ENCODE results near the gene GARNL3.
A peak's percentile ranks its signal among the peaks of the same experiment; 100 is the strongest.

GARNL3 gene

GRCh38 chr9:127390248-127390545 lies 125.6 kb downstream of the GARNL3 start:
- DNase-seq = no peak

GRCh38 chr9:127390563-127390962 lies 126.0 kb downstream of the GARNL3 start:
- DNase-seq = no peak

GRCh38 chr9:127392166-127392565 lies 127.6 kb downstream of the GARNL3 start:
- DNase-seq = no peak

- no peak for DNase-seq
These were observed 128.4 kb downstream of the GARNL3 start for GRCh38 chr9:127392976-127393375.

DNA sequence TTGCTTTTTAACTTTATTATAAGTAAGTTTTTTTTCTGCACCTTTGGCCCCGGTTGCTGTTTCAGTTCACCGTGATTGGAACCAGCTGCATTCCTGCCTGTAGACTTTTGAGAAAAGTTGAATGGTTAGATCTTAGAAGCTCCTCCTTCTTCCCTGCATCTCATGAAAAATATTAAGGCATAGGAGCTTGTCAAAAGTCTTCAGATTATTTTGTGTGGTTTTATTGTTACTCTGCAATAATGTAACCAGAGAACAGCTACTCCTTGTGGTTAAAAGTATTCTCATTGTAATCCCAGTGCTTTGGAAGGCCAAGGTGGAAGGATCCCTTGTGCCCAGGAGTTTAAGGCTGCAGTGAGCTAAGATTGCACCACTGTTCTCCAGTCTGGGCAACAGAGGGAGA lies 129.1 kb downstream of the GARNL3 start:
- no peak for DNase-seq

DNA sequence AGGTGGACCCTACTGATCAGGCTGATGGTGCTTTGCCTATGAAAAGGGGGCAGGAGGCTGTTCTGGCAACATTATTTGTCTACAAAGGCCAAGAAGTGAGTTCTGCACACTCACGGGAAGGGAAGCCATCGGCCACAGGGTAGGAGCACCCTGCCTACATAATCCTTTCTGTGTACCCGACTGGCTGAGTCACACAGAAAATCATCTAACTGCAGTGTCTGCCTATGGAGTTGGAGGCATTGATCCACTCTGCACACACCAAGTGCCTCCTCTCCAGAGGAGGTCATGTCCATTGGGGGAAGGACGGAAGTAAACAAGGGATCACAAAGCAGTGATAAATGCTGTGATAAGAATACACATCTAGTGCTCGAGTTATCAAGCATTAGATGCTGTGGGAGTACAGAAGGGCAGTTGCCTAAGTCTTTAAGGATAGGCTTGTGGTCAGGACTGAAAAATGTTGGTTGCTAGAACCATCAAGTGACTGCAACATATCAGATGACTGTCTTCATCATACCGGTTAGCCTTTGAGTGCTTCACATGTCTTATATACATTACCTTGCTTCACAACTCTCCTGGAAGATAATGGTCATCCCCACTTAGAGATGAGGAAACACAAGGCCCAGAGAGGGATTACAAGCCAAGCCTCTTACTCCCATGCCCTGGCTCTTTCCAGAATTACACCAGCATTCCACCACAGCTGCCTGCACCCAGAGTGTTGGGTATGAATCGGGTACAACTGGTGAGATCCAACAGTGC lies 131.1 kb downstream of the GARNL3 start:
- no peak for DNase-seq

DNA sequence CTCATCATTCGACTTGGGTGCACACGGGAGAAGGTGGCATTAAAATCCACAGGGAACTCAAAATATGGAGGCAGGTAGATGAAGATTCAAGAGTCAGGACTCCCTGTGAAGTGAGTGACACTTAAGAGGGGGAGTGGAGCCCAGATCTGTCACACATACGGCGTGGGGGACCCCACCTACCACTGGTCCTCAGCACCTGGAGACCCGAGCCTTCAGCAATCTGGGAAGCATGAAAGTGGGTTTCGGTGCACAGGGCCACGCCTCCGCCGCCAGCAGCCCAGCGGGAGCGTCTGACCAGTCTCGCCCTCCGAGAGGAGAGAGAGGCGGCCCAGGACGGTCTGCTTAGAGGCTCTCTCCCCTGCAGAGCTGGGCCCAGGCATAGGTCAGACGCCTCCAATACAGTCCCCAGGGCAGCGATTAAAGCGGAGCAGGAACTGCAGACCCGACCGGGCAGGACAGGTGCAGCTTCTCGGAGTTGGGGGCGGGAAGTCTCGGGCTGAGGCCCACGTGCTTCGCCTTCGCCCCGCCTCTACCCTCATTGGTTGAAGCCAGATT lies 131.8 kb downstream of the GARNL3 start:
- no peak for DNase-seq

GRCh38 chr9:127396808-127397645 lies 132.5 kb downstream of the GARNL3 start, which contains the start of gene SLC2A8:
Gene SLC2A8 (plus strand): TSS chr9:127397169. CDS start chr9:127397231, 62 bp downstream.
- peak; percentile 90 for DNase-seq

GRCh38 chr9:127397646-127398274 lies 133.2 kb downstream of the GARNL3 start:
- DNase-seq = peak; percentile 8

GRCh38 chr9:127398275-127398647 lies 133.7 kb downstream of the GARNL3 start:
- no peak for DNase-seq

DNA sequence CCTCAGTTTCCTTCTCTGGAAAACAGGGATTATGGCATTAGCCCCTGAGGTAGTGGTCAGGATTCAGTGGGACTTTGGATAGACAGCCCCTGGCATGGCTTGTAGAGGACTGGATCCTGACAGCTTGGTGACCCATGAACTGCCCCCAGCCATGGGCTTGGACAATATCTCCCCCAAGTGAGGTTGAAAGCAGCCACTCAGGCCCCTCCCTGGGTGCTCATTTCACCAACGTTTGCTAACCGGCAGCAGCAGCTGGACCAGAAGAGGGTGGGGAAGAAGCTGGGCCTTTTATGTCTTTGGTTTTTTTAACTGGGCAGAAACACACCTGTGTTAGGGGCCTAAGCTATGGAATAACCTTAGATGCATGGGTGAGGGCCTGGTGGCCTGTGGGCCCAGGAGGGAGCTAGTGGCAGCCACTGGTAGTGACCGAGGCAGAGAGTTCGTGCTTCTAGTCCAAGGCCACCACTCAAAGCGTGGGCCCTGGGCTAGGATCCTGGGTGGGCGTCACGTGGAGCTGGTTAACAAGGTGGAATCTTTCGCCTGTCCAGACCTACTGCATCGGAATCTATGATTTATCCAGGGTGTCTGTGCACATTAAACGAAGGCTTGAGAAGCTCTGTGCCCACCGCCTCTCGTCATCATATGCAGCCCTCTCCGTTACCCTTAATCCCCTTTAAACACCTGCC lies 134.3 kb downstream of the GARNL3 start:
- DNase-seq = no peak

GRCh38 chr9:127399736-127400269 lies 135.2 kb downstream of the GARNL3 start:
- no peak for DNase-seq

DNA sequence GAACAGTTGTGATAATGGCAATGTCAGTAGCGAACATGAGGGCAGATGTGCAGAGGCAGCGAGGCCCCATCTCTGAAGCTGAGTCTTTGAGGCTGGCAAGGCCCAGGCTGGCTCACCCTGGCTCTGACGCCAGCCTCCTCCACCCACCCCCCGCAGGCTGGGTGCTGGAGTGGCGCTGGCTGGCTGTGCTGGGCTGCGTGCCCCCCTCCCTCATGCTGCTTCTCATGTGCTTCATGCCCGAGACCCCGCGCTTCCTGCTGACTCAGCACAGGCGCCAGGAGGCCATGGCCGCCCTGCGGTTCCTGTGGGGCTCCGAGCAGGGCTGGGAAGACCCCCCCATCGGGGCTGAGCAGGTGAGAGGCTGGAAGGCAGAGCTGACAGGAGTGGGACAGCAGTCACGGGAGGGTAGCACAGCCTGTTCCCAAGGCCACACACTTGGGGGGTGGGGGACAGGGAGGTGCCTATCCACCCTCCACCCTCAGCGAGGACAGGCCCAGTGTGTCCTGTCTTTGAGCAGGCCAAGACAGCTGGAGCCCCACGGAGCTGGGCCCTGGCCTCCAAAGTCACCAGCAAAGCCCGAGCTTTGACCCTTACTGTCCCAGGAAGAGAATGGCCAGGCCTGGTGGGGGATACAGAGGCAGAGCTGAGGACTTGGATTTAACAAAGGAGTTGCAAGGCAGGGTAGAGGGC lies 138.0 kb downstream of the GARNL3 start:
- no peak for DNase-seq

DNA sequence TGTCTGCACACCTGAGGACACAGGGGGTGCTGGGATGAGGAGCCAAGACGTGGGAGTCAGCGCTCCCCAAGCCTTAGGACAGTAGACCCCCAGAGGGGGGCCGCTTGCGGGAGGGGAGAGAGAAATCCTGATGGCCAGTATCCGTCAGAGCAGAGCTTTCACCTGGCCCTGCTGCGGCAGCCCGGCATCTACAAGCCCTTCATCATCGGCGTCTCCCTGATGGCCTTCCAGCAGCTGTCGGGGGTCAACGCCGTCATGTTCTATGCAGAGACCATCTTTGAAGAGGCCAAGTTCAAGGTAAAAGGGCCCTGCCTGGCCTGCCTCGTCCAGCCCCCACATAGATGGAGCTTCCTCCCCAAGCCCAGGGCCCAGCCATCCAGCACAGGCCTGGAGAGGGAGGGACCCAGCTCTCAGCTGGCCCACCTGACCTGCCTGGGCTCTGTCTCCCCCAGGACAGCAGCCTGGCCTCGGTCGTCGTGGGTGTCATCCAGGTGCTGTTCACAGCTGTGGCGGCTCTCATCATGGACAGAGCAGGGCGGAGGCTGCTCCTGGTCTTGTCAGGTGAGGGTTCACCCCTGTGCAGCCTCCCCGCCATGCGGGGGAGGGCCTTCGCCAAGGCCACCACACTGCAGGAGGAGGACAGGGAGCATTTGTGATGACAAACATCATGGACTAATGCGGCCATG lies 139.1 kb downstream of the GARNL3 start:
- DNase-seq = no peak

- no peak for DNase-seq
These were observed 140.1 kb downstream of the GARNL3 start for GRCh38 chr9:127404631-127405030.

DNA sequence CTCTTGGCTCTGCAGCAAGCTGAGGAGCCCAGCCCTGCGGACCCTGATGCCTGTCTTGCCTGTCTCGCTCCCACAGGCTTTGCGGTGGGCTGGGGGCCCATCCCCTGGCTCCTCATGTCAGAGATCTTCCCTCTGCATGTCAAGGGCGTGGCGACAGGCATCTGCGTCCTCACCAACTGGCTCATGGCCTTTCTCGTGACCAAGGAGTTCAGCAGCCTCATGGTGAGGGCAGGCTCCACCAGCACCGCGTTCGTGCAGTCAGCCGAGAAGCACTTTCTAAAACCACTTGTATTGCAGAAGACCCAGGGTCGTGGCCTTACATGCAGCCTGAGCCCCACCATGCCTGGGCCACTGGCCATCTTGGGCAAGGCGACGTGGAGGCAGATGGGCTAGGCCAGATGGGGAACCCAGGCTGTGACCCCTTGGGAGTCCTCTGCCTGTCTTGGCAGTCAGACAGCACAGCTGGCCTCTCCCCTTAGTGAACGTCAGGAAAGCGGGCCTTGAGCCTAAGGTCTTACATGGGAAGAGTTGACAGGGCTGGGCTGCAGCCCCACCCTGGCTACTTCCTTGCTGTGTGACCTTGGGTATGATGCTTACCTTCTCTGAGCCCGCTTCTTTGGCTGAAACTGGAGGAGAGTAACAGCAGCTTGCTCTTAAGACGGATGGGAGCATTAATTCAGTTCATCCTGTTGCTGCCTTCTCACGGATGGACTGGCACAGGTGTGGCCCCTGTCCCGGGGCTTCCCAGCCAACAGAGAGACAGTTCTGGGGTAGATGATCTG lies 141.0 kb downstream of the GARNL3 start:
- no peak for DNase-seq

DNA sequence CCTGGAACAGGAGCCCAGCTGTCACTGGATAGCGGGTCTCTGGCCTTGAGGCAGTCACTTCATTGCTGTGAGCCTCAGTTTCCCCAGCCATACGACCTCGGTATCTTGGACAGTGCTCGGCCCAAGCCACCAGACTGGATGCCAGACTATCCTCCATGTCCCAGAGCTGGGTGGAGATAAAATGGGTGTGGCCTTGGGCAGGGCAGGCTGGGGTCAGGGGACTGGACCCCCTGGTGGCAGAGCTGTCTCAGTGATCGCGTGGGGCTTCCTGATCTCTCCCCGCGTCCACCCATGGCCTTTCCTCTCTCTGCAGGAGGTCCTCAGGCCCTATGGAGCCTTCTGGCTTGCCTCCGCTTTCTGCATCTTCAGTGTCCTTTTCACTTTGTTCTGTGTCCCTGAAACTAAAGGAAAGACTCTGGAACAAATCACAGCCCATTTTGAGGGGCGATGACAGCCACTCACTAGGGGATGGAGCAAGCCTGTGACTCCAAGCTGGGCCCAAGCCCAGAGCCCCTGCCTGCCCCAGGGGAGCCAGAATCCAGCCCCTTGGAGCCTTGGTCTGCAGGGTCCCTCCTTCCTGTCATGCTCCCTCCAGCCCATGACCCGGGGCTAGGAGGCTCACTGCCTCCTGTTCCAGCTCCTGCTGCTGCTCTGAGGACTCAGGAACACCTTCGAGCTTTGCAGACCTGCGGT lies 142.4 kb downstream of the GARNL3 start:
- no peak for DNase-seq

DNA sequence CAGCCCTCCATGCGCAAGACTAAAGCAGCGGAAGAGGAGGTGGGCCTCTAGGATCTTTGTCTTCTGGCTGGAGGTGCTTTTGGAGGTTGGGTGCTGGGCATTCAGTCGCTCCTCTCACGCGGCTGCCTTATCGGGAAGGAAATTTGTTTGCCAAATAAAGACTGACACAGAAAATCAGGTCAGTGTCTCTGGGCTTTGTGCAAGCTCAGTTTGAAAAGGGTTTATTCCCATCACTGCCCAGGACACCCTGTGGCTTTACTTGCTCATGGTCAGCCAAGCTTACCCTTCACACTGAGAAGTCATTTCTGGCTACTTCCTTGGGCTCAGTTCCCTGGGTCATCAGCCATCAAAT lies 142.9 kb downstream of the GARNL3 start:
- no peak for DNase-seq

- no peak for DNase-seq
These were observed 146.5 kb downstream of the GARNL3 start for GRCh38 chr9:127411122-127411521.

DNA sequence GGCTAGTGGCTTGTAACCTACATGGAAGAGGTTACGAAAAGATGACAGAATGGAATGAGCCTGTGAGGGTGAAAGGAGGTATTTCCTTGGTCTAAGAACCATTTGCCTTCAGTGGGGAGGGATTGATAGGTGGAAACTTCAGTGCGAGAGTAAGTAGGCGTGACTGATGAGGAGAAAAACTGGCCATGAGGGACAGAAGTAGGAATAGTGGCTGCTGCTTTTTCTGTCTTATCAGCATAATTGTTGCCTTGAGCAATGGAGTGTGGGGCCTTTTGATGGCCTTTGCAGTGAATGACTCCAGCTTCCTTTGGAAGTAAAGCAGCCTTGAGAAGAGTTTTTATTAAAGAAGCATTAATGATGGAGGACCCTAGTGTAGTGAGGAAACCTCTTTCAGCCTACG lies 150.6 kb downstream of the GARNL3 start:
- no peak for DNase-seq
